H9 (cell line): ENCODE data around the gene OSBP2. TPM values are rescaled to one million over a fixed set of nuclear protein-coding genes. Genes with fewer than 3 reads are reported as not detected.

Experiments
- DNase-seq: peaks from one replicate; pipeline ENCODE4 v3.0.0-alpha.2; 2017
- H2AFZ ChIP-seq: one replicate; pipeline ENCODE4 v1.6.1; 2013; ENCODE audit warnings: mild to moderate bottlenecking, low read length, control low read depth, moderate library complexity
- H2AK5ac ChIP-seq: 2 replicates; pipeline ENCODE4 v1.6.1; 2013; ENCODE audit warnings: low read length, control low read depth, mixed read lengths; ENCODE audit not compliant: insufficient read length
- H2BK120ac ChIP-seq: one replicate; pipeline ENCODE4 v1.6.1; 2013; ENCODE audit warnings: low read depth, mild to moderate bottlenecking, low read length, control low read depth, inconsistent platforms; ENCODE audit not compliant: poor library complexity, severe bottlenecking
- H2BK12ac ChIP-seq: 2 replicates; pipeline ENCODE4 v1.6.1; 2013; ENCODE audit warnings: low read length, control low read depth, mixed read lengths, low read depth; ENCODE audit not compliant: insufficient read length
- H2BK15ac ChIP-seq: 2 replicates; pipeline ENCODE4 v1.6.1; 2013; ENCODE audit warnings: low read depth, low read length, control low read depth
- H2BK20ac ChIP-seq: one replicate; pipeline ENCODE4 v1.6.1; 2013; ENCODE audit warnings: low read depth, mild to moderate bottlenecking, low read length, control low read depth, inconsistent platforms; ENCODE audit not compliant: poor library complexity, severe bottlenecking
- H2BK5ac ChIP-seq: 2 replicates; pipeline ENCODE4 v1.6.1; 2013; ENCODE audit warnings: low read length, control low read depth, mixed read lengths; ENCODE audit not compliant: insufficient read length
- H3K14ac ChIP-seq: 2 replicates; pipeline ENCODE4 v1.6.1; 2013; ENCODE audit warnings: low read length, control low read depth; ENCODE audit not compliant: insufficient read depth
- H3K18ac ChIP-seq: 2 replicates; pipeline ENCODE4 v1.6.1; 2013; ENCODE audit warnings: low read depth, mild to moderate bottlenecking, mixed read lengths, low read length, control low read depth; ENCODE audit not compliant: insufficient read length
- H3K23ac ChIP-seq: 2 replicates; pipeline ENCODE4 v1.6.1; 2013; ENCODE audit warnings: low read length, control low read depth, mixed read lengths, low read depth; ENCODE audit not compliant: insufficient read length
- H3K23me2 ChIP-seq: 2 replicates; pipeline ENCODE4 v1.6.1; 2013; ENCODE audit warnings: low read depth, mild to moderate bottlenecking, mixed read lengths, low read length, control low read depth; ENCODE audit not compliant: insufficient read length, poor library complexity, severe bottlenecking
- H3K27ac ChIP-seq: 2 replicates; pipeline ENCODE4 v1.5.1; 2013; ENCODE audit warnings: low read length, control low read depth, mixed read lengths, low read depth; ENCODE audit not compliant: insufficient read length
- H3K27me3 ChIP-seq: 2 replicates; pipeline ENCODE4 v1.6.1; 2013; ENCODE audit warnings: low read length, control low read depth, inconsistent platforms; ENCODE audit not compliant: insufficient read depth
- H3K4ac ChIP-seq: 2 replicates; pipeline ENCODE4 v1.6.1; 2013; ENCODE audit warnings: low read depth, mild to moderate bottlenecking, control low read depth, inconsistent platforms, low read length, moderate library complexity
- H3K4me1 ChIP-seq: 2 replicates; pipeline ENCODE4 v1.6.1; 2013; ENCODE audit warnings: low read length, control low read depth, inconsistent platforms; ENCODE audit not compliant: insufficient read depth
- H3K4me2 ChIP-seq: 2 replicates; pipeline ENCODE4 v1.6.1; 2013; ENCODE audit warnings: low read length, control low read depth, mixed read lengths; ENCODE audit not compliant: insufficient read length, insufficient read depth
- H3K56ac ChIP-seq: 2 replicates; pipeline ENCODE4 v1.6.1; 2013; ENCODE audit warnings: low read depth, mild to moderate bottlenecking, mixed read lengths, low read length, control low read depth; ENCODE audit not compliant: insufficient read length
- H3K79me1 ChIP-seq: 2 replicates; pipeline ENCODE4 v1.6.1; 2013; ENCODE audit warnings: low read depth, mild to moderate bottlenecking, moderate library complexity, low read length, control low read depth, inconsistent platforms; ENCODE audit not compliant: insufficient read depth, poor library complexity, severe bottlenecking
- H3K79me2 ChIP-seq: 2 replicates; pipeline ENCODE4 v1.6.1; 2013; ENCODE audit warnings: low read length, control low read depth, inconsistent platforms; ENCODE audit not compliant: insufficient read depth
- H3K9ac ChIP-seq: 2 replicates; pipeline ENCODE4 v1.6.1; 2013; ENCODE audit warnings: low read length, control low read depth, mixed read lengths; ENCODE audit not compliant: insufficient read length; ENCODE audit errors: extremely low read depth
- H3K9me3 ChIP-seq: one replicate; pipeline ENCODE4 v1.6.1; 2013; ENCODE audit warnings: low read depth, low read length, inconsistent platforms; ENCODE audit not compliant: control insufficient read depth
- H3T11ph ChIP-seq: one replicate; pipeline ENCODE4 v1.6.1; 2013; ENCODE audit warnings: mild to moderate bottlenecking, low read length, control low read depth, inconsistent platforms
- H4K20me1 ChIP-seq: one replicate; pipeline ENCODE4 v1.6.1; 2013; ENCODE audit not compliant: control insufficient read depth, insufficient read length, insufficient read depth
- H4K5ac ChIP-seq: 2 replicates; pipeline ENCODE4 v1.6.1; 2013; ENCODE audit warnings: low read depth, mild to moderate bottlenecking, mixed read lengths, low read length, control low read depth; ENCODE audit not compliant: insufficient read length
- H4K8ac ChIP-seq: replicated peaks from 2 replicates; pipeline ENCODE4 v1.6.1; 2013; ENCODE audit warnings: low read length, control low read depth, mixed read lengths, low read depth; ENCODE audit not compliant: insufficient read length
- H4K91ac ChIP-seq: 2 replicates; pipeline ENCODE4 v1.6.1; 2013; ENCODE audit warnings: low read depth, mild to moderate bottlenecking, moderate library complexity, mixed read lengths, low read length, control low read depth; ENCODE audit not compliant: insufficient read length
- H3K27ac Mint-ChIP-seq, 3 experiments: 2 replicates in 2 of 3; 3 replicates in 1 of 3; pipeline ENCODE4 v1.8.0; 2020 to 2021; ENCODE audit warnings: mixed read lengths in 3 of 3, mild to moderate bottlenecking in 1 of 3, moderate library complexity in 1 of 3
- H3K27me3 Mint-ChIP-seq: 2 replicates; pipeline ENCODE4 v1.8.0; 2021; ENCODE audit warnings: low read depth, mild to moderate bottlenecking, moderate library complexity, mixed read lengths
- H3K36me3 Mint-ChIP-seq, 3 experiments: 2 replicates in 2 of 3; 3 replicates in 1 of 3; pipeline ENCODE4 v1.8.0; 2020 to 2021; ENCODE audit warnings: low read depth in 3 of 3, mixed read lengths in 3 of 3; ENCODE audit not compliant: insufficient read depth in 1 of 3
- H3K4me1 Mint-ChIP-seq, 2 experiments: 2 replicates each; pipeline ENCODE4 v1.8.0; 2020; ENCODE audit warnings: mixed read lengths in 2 of 2
- H3K4me3 Mint-ChIP-seq, 2 experiments: 2 replicates in 1 of 2; 3 replicates in 1 of 2; pipeline ENCODE4 v1.8.0; 2020 to 2021; ENCODE audit warnings: mild to moderate bottlenecking in 2 of 2, mixed read lengths in 2 of 2, moderate library complexity in 1 of 2
- H3K9me3 Mint-ChIP-seq, 2 experiments: 2 replicates in 1 of 2; 3 replicates in 1 of 2; pipeline ENCODE4 v1.8.0; 2020; ENCODE audit warnings: mild to moderate bottlenecking in 2 of 2, mixed read lengths in 2 of 2, moderate library complexity in 1 of 2
- CTCF ChIP-seq: fragments of 200-600 bp; sonication (generic); conservative IDR thresholded peaks from 3 replicates; pipeline ENCODE4 v1.8.0; 2021; ENCODE audit warnings: antibody characterized with exemption, mild to moderate bottlenecking
- WGBS: extraction: QIAGEN DNeasy Blood & Tissue Kit; methylation state at CpG from one replicate; pipeline ENCODE4 v1.1.7; 2013; ENCODE audit warnings: missing lambda C conversion rate, low lambda C conversion rate, mixed read lengths; ENCODE audit not compliant: insufficient read length; ENCODE audit errors: extremely low coverage; 5-methylcytosine and 5-hydroxymethylcytosine counted together
- total RNA-seq: library from RNA; stranded (reverse); gene quantifications from 2 replicates; pipeline ENCODE4 v1.2.1, GENCODE V29; 2021

The OSBP2 gene
- total RNA-seq, 1 experiment from 2014 or later = 3.4 TPM

DNA sequence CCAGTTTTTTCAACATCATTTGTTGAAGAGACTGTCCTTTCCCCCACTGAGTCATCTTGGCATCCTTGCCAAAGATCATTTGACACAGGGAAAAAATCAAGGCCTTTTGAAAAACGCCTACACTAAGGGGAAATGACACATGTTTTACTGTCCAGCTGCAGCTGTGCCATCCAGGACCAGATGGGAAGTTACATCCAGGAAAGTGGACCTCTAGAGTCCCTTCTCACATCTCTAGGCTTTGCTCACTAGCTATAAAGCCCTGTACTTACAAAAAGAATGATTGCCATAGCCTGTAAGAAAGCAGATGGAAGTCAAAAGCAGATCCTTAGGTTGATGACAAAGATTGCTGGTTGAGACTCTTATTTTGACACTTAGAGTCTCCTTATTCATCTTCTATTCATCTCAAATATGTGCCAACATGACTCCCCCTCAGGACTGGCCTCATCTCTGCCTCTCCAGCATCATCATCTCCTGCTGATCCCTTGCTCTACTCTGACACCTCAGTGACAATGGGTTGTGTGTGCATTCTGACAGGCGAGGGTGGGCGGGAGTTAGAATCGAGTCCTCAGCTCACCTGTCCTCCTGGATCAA is 22.8 kb downstream of the OSBP2 start:
- no CpG with 5 or more reads among the region's 4 CpGs for WGBS
- no peaks in the 10 kb centered on the region for H3K27me3 ChIP-seq
- H3K36me3 Mint-ChIP-seq = no peaks in the 10 kb centered on the region
- H3K14ac ChIP-seq = no peak overlapping the region
- no peak overlapping the region for H2AK5ac ChIP-seq
- H3K27ac Mint-ChIP-seq = no peak overlapping the region; a peak in 1 of 7 replicates
- H3K27ac ChIP-seq = no peak overlapping the region
- H3K23me2 ChIP-seq = no peaks in the 10 kb centered on the region
- no peaks in the 10 kb centered on the region for H3K4me1 ChIP-seq
- H3K4me2 ChIP-seq = no peak overlapping the region
- H3K27me3 Mint-ChIP-seq = no peaks in the 10 kb centered on the region
- no peak overlapping the region for H2BK15ac ChIP-seq
- no peak overlapping the region for H4K91ac ChIP-seq
- no peak overlapping the region for H3K56ac ChIP-seq
- no peaks in the 10 kb centered on the region for H3K79me2 ChIP-seq
- H3K23ac ChIP-seq = no peak overlapping the region
- H2BK5ac ChIP-seq = no peak overlapping the region
- no peak overlapping the region for H4K5ac ChIP-seq
- no peak overlapping the region for H2BK12ac ChIP-seq
- H2AFZ ChIP-seq = no peak overlapping the region
- no peak overlapping the region for H3K4me3 Mint-ChIP-seq
- H3K9me3 ChIP-seq = no peaks in the 10 kb centered on the region
- H4K8ac ChIP-seq = no peak overlapping the region
- no peak for DNase-seq
- no peak overlapping the region for H3K18ac ChIP-seq
- no peak overlapping the region for H3K4ac ChIP-seq
- H3K9ac ChIP-seq = no peak overlapping the region
- no peak overlapping the region for H2BK20ac ChIP-seq
- H3K79me1 ChIP-seq = no peaks in the 10 kb centered on the region
- no peak overlapping the region for H2BK120ac ChIP-seq
- H3K4me1 Mint-ChIP-seq = peaks cover 9 to 11% of the 10 kb centered on the region in 2 experiments
- H4K20me1 ChIP-seq = no peaks in the 10 kb centered on the region
- no peak for TF ChIP-seq CTCF
- no peaks in the 10 kb centered on the region for H3K9me3 Mint-ChIP-seq
- H3T11ph ChIP-seq = no peak overlapping the region
